CMK (cell line): Measurements from ENCODE around the gene MT1F.

Experiments
- DNase-seq: peaks from one replicate; pipeline ENCODE4 v3.0.0-alpha.2; 2010; ENCODE audit warnings: low read depth

The MT1F gene

GRCh38 chr16:56700195-56700594, 42.4 kb downstream of the MT1F start:
- no peak for DNase-seq

GRCh38 chr16:56700631-56701030, 42.9 kb downstream of the MT1F start:
- DNase-seq, result no peak

GRCh38 chr16:56701534-56701933, 43.8 kb downstream of the MT1F start:
- no peak for DNase-seq

GRCh38 chr16:56702836-56703235, 45.1 kb downstream of the MT1F start:
- no peak for DNase-seq
